Epithelial cell of esophagus (primary cell): ENCODE data around the gene CFAP157.

Experiments used
- DNase-seq: peaks from one replicate; pipeline ENCODE4 v3.0.0; 2010; ENCODE audit warnings: low read depth
- H3K4me3 ChIP-seq: 2 replicates; pipeline ENCODE4 v1.5.1; 2011; ENCODE audit warnings: mild to moderate bottlenecking, low read length, control low read depth
- CTCF ChIP-seq: IDR thresholded peaks from 2 replicates; pipeline ENCODE4 v1.5.1; 2011; ENCODE audit warnings: low read depth, mild to moderate bottlenecking, low read length, control low read depth, inconsistent platforms; ENCODE audit not compliant: insufficient read depth; ENCODE audit errors: missing control alignments

CFAP157 gene

DNA sequence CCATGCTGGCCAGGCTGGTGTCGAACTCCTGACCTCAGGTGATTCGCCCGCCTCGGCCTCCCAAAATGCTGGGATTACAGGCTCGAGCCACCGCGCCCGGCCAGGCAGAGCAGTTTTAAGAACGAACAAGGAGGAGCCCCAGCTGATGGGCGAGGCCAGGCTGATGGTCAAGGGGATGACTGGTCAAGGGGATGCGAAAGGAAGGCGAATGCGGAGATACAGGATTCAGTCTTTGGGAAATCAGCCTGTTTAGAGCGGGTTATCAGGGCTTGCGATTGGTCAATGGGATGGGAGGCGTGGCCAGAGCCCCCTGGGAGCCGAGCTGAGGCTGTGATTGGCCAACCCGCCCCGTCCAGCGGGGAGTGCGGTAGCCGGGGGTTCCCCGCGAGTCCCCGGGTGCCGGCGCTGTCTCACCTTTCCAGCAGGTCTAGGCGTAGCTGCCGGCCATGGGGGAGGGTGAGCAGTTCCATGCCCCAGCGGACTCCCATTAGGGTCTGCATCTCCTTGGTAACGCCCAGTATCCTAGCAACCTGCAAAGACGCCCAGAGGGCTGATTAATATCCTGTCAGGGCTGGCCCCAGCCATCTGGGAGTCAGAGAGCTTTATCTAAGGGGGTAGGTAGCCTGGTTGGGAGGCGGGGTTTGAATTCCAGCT, 35.8 kb downstream of the CFAP157 start:
- TF ChIP-seq CTCF, result no peak
- no peak overlapping the region for H3K4me3 ChIP-seq
- DNase-seq, result peak; percentile 72

DNA sequence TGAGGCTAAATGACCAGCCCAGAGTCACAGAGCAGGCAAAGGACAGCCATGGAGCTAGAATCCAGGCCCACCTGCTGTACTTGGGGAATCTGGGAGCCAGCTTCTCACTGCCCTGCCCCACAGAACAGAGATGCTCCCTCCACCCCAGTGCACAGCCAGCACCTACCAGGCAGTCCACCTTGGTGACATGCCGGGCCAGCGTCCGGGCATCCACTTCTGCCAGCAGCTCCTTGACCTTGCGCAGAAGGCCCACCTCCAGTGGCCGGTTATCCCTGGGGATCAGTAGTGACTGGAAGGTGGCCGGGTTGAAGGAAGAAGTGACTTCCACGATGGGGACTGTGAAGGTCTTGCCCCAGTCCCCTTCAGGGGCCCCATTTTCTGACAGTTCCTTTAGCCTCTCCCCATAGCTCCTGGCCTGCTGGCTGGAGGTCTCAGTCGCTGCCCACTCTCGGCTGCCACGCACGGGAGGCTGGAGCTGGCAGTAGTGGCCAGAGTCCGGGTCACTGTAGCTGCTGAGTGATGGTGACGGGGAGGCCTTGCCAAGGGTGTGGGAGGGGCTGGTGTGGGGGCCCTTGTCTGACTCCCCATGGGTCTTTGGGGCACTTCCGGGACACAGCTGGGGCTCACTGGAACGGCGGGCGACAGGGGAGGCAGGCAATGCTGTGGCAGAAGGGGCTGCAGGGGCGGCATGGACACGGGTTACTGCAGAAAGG, 37.8 kb downstream of the CFAP157 start:
- DNase-seq, result no peak
- H3K4me3 ChIP-seq, result no peak overlapping the region
- no peak for TF ChIP-seq CTCF

- TF ChIP-seq CTCF, result no peak
- no peak overlapping the region for H3K4me3 ChIP-seq
- no peak for DNase-seq
These were observed 40.3 kb downstream of the CFAP157 start for GRCh38 chr9:127746959-127747569.

DNA sequence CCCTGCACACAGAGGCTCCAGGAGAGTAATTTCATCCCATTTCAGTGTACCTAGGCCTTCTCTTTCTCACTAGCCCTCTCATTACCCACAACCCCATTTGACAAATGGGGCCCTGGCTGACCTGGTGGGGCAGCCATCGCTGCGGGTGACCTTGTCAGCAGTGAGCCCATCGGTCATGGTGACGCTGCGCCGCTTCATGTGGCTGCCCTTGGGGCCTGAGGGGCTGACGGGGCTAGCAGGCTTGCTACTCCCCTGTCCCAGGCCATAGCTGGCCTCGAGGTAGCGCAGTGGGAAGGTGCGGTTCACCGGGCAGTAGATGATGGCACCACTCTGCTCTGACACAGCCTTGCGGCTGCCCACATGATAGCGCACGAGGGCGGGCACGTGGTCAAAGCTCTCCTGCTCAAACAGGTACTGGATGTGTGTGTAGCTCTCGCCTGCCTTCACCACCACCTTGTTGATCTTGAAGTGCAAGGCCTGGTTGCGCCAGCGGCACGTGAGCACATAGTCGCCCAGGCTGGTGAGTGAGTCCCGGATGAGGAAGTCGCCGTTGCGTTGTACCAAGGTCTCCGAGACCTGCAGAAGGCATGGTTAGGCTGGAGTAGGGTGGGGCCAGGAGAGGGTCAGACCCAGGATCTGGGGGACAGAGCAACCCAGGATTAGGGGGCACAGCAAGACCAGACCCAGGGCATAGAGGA, 42.5 kb downstream of the CFAP157 start:
- no peak for TF ChIP-seq CTCF
- H3K4me3 ChIP-seq, result no peak overlapping the region
- no peak for DNase-seq

DNA sequence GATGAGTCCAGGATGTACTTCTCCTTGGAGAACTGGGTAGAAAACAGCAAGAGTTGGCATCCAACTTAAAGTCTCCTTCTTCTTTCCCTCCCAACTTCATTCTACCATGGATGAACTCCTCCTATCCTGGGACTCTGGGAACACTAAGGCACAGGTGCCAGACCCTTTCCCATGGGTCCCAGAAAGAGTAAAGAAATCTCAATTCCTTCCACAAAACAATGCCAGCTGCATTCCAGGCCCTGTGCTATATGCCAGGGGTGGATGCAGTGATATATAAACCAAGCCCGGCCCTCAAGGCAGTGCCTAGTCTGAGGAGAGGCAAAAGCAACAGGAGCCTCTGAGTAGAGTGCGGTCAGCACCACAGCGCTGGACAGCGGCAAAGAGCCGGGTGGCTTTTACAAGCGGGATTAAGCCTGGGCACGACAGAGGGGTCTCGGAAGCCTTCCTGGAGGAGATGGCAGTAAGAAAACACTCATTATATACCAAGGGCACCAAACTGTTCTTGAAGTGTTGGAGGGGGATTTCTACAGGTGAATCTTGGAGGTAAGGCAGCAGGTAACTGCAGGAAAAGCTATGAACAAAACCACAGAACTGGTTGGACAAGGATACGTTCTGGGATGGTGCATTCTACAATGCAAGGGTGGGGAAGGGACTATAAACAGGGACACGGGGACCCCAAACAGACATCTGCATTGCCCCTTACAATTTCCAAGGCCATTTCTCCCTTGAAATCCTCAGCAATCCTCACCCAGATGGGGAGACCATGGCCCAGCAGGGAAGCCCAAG, 44.7 kb downstream of the CFAP157 start:
- peak; percentile 41 for DNase-seq
- TF ChIP-seq CTCF, result no peak
- no peak overlapping the region for H3K4me3 ChIP-seq

DNA sequence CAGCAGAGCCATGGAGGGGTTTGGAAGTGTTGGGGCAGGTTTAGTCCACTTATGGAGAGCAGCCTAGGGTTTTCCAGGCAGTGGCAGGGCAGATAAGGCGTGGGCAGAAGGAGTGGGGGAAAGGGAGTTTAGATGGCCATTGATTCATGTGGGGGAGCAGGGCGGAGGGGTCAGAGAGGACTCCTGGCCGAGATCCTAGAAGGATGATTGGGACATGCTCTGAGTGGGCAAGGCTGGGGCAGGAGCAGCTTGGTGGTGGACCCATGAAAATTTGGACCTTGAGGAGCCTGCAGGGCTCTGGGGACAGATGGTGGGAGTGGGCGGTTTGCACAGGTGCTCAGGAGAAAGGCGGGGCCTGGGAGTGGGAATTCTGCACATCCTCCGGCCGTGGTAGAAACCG, 46.4 kb downstream of the CFAP157 start:
- no peak for DNase-seq
- H3K4me3 ChIP-seq, result no peak overlapping the region
- no peak for TF ChIP-seq CTCF
